ENCODE data around the gene BATF. TPM values are rescaled to one million over a fixed set of nuclear protein-coding genes. Genes with fewer than 3 reads are reported as not detected.

The BATF gene
- total RNA-seq, 4 donors from 2014 or later = 0.36 to 5.2 (median 1.1) TPM

DNA sequence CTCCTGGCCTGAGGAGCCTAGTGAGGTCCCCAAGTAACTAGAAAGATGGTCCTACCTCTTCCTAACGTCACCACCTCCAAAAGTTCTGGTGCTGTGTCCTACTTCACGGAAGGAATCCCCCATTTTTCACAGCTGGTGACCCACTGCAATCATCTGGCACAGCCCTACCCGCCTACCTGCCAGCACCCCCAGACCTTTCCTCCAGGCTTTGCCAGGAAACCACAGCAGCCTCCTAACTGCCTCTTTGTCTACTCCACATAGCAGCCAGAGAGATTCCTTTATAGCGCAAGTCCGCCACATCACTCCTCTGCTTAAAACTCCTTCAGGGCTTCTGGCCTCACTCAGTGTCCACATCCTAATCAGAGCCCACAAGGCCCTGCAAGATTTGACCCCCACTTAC lies 42.8 kb downstream of the BATF start:
- ATAC-seq (no peak), DNase-seq (no peak)
- peak overlapping the region; percentile 82 to 89 (median 86) for H3K27ac ChIP-seq
- H3K36me3 ChIP-seq = no peaks in the 10 kb centered on the region
- H3K27me3 ChIP-seq = no peaks in the 10 kb centered on the region
- intact Hi-C loops (cut with DNase I; ENCODE audit: low total_unique reads) (no loop called here), in situ Hi-C loops (cut with MboI; ENCODE audit: low sequenced_read_pairs in 4 of 4) (no loop called here)
- H3K4me3 ChIP-seq = no peak overlapping the region
- TF ChIP-seq POLR2A (IDR thresholded peaks at IDR 0.05) = no peak
- TF ChIP-seq, protein P1, sequence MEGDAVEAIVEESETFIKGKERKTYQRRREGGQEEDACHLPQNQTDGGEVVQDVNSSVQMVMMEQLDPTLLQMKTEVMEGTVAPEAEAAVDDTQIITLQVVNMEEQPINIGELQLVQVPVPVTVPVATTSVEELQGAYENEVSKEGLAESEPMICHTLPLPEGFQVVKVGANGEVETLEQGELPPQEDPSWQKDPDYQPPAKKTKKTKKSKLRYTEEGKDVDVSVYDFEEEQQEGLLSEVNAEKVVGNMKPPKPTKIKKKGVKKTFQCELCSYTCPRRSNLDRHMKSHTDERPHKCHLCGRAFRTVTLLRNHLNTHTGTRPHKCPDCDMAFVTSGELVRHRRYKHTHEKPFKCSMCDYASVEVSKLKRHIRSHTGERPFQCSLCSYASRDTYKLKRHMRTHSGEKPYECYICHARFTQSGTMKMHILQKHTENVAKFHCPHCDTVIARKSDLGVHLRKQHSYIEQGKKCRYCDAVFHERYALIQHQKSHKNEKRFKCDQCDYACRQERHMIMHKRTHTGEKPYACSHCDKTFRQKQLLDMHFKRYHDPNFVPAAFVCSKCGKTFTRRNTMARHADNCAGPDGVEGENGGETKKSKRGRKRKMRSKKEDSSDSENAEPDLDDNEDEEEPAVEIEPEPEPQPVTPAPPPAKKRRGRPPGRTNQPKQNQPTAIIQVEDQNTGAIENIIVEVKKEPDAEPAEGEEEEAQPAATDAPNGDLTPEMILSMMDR (IDR thresholded peaks at IDR 0.05 in 4 of 5, conservative IDR thresholded peaks at IDR 0.05 in 1 of 5) = no peak
- H3K9me3 ChIP-seq = no peaks in the 10 kb centered on the region
- H3K4me1 ChIP-seq = peaks cover 34 to 49% of the 10 kb centered on the region in 2 donors

DNA sequence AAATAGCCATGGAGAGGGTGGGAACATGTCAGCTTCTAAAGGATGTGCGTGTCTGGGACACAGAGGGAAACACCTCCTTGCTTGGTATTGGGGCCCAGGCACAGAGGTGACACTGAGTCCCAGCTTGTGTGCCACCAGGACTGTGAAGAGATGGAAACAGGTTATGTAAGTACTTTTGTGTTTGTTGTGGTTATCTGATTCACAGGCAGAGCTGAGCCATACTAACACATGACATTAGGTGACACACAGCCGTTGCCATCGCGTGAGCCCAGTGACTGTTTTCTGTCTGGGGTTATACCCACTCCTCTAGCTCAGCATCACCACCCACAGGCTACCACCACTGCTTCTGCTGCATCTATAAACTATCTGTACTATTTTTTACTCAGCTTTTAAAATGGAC lies 44.1 kb downstream of the BATF start:
- TF ChIP-seq, protein P1 (IDR thresholded peaks at IDR 0.05 in 4 of 5, conservative IDR thresholded peaks at IDR 0.05 in 1 of 5) = no peak
- TF ChIP-seq POLR2A (IDR thresholded peaks at IDR 0.05) = peak in 1 of 2 donors; percentile 60
- H3K4me1 ChIP-seq = peaks cover 23 to 40% of the 10 kb centered on the region in 2 donors
- in situ Hi-C loops (cut with MboI; ENCODE audit: low sequenced_read_pairs in 4 of 4) (no loop called here), intact Hi-C loops (cut with DNase I; ENCODE audit: low total_unique reads) (no loop called here)
- H3K27ac ChIP-seq = peak overlapping the region; percentile 45 to 89 (median 67)
- no peak overlapping the region for H3K4me3 ChIP-seq
- no peaks in the 10 kb centered on the region for H3K9me3 ChIP-seq
- ATAC-seq = peak in 1 of 2 donors; percentile 62
- no peaks in the 10 kb centered on the region for H3K36me3 ChIP-seq
- peak; percentile 41 to 60 for DNase-seq
- no peaks in the 10 kb centered on the region for H3K27me3 ChIP-seq

DNA sequence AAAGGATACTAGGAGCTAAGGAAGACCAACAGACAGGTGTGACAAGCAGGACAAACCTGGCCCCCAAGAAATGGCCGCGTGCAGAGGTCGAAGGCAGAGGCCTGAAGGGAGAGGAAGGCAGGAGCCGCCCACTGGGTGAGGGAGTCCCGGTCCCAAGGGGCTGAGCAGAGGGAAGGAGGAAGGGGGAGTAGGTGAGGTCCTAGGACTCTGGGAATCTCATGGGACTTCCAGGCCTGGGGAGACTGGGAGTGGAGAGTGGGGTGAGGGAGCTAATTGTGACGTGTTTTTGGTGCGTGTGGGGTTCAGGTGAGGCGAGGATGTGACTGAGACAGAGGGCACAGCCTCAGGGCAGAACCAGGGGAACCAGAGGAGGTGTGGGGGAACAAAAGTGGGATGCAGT lies 44.5 kb downstream of the BATF start:
- in situ Hi-C loops (cut with MboI; ENCODE audit: low sequenced_read_pairs in 4 of 4) = no loop called here
- TF ChIP-seq, protein P1 (IDR thresholded peaks at IDR 0.05 in 4 of 5, conservative IDR thresholded peaks at IDR 0.05 in 1 of 5) = no peak
- TF ChIP-seq POLR2A (IDR thresholded peaks at IDR 0.05) = no peak
- intact Hi-C loops (cut with DNase I; ENCODE audit: low total_unique reads) = no loop called here

DNA sequence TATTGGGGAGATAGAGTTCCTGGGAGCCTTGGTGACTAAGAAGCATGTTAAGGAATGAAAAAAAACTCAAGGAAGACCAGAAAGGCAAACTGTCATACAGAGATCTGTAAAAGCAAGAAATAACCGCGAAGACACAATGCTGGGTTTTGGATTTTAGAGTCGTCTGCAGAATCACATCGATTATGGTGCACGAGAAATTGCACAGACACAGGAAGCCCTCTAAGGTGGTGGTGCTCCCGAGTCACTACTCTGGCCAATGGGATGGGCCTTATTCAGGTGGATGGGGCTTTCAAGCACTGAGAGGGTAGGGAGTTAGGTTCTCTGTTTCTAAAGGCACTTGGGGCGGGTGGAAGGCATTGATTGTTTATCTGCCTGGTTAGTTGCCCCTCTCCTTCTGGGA lies 45.9 kb downstream of the BATF start:
- in situ Hi-C loops (cut with MboI; ENCODE audit: low sequenced_read_pairs in 4 of 4) = no loop called here
- intact Hi-C loops (cut with DNase I; ENCODE audit: low total_unique reads) = no loop called here
- no peak for DNase-seq
- H3K4me1 ChIP-seq = peaks cover 21 to 29% of the 10 kb centered on the region in 2 donors
- TF ChIP-seq, protein P1 (IDR thresholded peaks at IDR 0.05 in 4 of 5, conservative IDR thresholded peaks at IDR 0.05 in 1 of 5) = no peak
- no peak for TF ChIP-seq POLR2A (IDR thresholded peaks at IDR 0.05)
- no peak for ATAC-seq
- no peaks in the 10 kb centered on the region for H3K9me3 ChIP-seq
- H3K27me3 ChIP-seq = no peaks in the 10 kb centered on the region
- no peak overlapping the region for H3K4me3 ChIP-seq
- H3K27ac ChIP-seq = no peak overlapping the region
- H3K36me3 ChIP-seq = no peaks in the 10 kb centered on the region

More for the DNA sequence above, 44.5 kb downstream of the BATF start:
- Histone ChIP-seq H3K9me3 (no peaks in the 10 kb centered on the region), H3K27me3 (no peaks in the 10 kb centered on the region), H3K36me3 (no peaks in the 10 kb centered on the region), H3K27ac (peak overlapping the region in 2 of 4 donors; percentile 84 to 89), H3K4me3 (no peak overlapping the region), H3K4me1 (peaks cover 22 to 40% of the 10 kb centered on the region in 2 donors)
- no peak for DNase-seq
- no peak for ATAC-seq

DNA sequence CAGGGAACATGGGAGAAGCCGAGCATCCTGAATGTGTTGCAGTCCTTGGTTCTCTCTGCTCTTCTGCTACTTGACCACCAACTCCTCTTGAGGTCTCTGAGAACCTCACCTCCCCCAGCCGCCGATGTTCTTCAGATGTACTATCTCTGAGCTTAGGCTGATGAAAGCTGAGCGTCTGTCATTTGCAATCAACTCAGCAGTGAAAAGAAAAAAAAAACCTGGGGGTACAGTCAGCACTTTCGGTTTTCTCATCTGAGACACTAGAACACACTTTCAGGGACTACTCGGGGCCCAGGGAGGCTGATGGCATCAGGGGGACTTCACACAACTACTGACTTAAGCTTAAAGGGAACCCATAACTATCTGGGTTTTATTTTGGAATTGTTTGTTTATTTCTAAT lies 46.5 kb downstream of the BATF start:
- ATAC-seq = no peak
- DNase-seq = no peak
- no peak overlapping the region for H3K4me3 ChIP-seq
- no peaks in the 10 kb centered on the region for H3K36me3 ChIP-seq
- H3K9me3 ChIP-seq = no peaks in the 10 kb centered on the region
- peaks cover 14 to 22% of the 10 kb centered on the region in 2 donors for H3K4me1 ChIP-seq
- intact Hi-C loops (cut with DNase I; ENCODE audit: low total_unique reads) = no loop called here
- in situ Hi-C loops (cut with MboI; ENCODE audit: low sequenced_read_pairs in 4 of 4) = no loop called here
- TF ChIP-seq POLR2A (IDR thresholded peaks at IDR 0.05) = no peak
- TF ChIP-seq, protein P1 (IDR thresholded peaks at IDR 0.05 in 4 of 5, conservative IDR thresholded peaks at IDR 0.05 in 1 of 5) = no peak
- no peak overlapping the region for H3K27ac ChIP-seq
- no peaks in the 10 kb centered on the region for H3K27me3 ChIP-seq

Data from gastrocnemius medialis (tissue), 4 donors.